HUES6 (cell line): Measurements from ENCODE around the gene KCNJ6.
"Not testable (repeated sequence)": the region's sequence is repeated elsewhere in the genome, so short reads cannot be mapped to it uniquely, and the experiment has no call there.

ENCODE experiments used
- H3K27ac ChIP-seq: 2 replicates; pipeline ENCODE4 v1.7.0; 2013; ENCODE audit warnings: low read depth, mild to moderate bottlenecking, low read length, inconsistent platforms
- H3K27me3 ChIP-seq: 2 replicates; pipeline ENCODE4 v1.6.1; 2013; ENCODE audit warnings: low read length; ENCODE audit not compliant: control insufficient read depth, insufficient read depth
- H3K36me3 ChIP-seq: 2 replicates; pipeline ENCODE4 v1.6.1; 2013; ENCODE audit warnings: low read length; ENCODE audit not compliant: control insufficient read depth, insufficient read depth
- H3K4me1 ChIP-seq: 2 replicates; pipeline ENCODE4 v1.6.1; 2013; ENCODE audit warnings: low read length; ENCODE audit not compliant: control insufficient read depth, insufficient read depth
- H3K4me3 ChIP-seq: 2 replicates; pipeline ENCODE4 v1.5.1; 2013; ENCODE audit warnings: low read depth, low read length
- H3K9ac ChIP-seq: one replicate; pipeline ENCODE4 v1.6.1; 2013; ENCODE audit warnings: mild to moderate bottlenecking, low read length
- H3K9me3 ChIP-seq: 2 replicates; pipeline ENCODE4 v1.6.1; 2013; ENCODE audit warnings: low read depth, low read length; ENCODE audit not compliant: control insufficient read depth, insufficient read depth

KCNJ6 gene

GRCh38 chr21:37605006-37605405 is 311.3 kb downstream of the KCNJ6 start:
- Histone ChIP-seq H3K4me3 (no peak overlapping the region), H3K4me1 (no peaks in the 10 kb centered on the region), H3K27ac (no peak overlapping the region), H3K36me3 (no peaks in the 10 kb centered on the region), H3K9ac (no peak overlapping the region), H3K9me3 (peaks cover 11% of the 10 kb centered on the region; the same call in 1 of the 2 replicates), H3K27me3 (no peaks in the 10 kb centered on the region)

DNA sequence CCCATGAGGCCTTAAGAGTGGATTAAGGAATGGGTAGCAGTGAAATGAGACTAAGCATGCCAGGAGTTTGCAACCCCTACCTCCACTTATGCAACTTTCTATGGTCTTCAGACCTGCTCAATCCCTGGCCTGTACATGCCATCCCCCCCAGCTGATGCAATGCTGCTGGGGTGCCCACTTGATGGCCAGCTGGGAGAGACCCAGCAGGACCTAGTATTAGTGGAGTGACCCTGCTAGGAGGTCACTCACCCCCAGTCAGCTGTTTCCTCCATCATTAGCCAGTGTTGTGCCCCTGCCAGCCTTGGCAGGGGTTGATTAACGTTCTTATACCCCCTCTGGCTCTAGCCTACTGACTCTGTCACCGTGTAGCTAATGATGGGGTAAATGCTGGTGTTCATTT is 313.1 kb downstream of the KCNJ6 start:
- Histone ChIP-seq H3K27ac (no peak overlapping the region), H3K36me3 (no peaks in the 10 kb centered on the region), H3K9me3 (peaks cover 5% of the 10 kb centered on the region; the same call in 1 of the 2 replicates), H3K9ac (no peak overlapping the region), H3K27me3 (no peaks in the 10 kb centered on the region), H3K4me1 (no peaks in the 10 kb centered on the region), H3K4me3 (no peak overlapping the region)

- Histone ChIP-seq H3K36me3 (no peaks in the 10 kb centered on the region), H3K27ac (no peak overlapping the region), H3K9me3 (peaks cover 8% of the 10 kb centered on the region), H3K4me1 (no peaks in the 10 kb centered on the region), H3K27me3 (no peaks in the 10 kb centered on the region), H3K4me3 (no peak overlapping the region), H3K9ac (no peak overlapping the region)
Measured at GRCh38 chr21:37601915-37602314, 314.3 kb downstream of the KCNJ6 start.

GRCh38 chr21:37601027-37601426 is 315.2 kb downstream of the KCNJ6 start:
- Histone ChIP-seq H3K27me3 (no peaks in the 10 kb centered on the region), H3K9ac (no peak overlapping the region), H3K27ac (no peak overlapping the region), H3K4me1 (no peaks in the 10 kb centered on the region), H3K36me3 (no peaks in the 10 kb centered on the region), H3K9me3 (peaks cover 11% of the 10 kb centered on the region), H3K4me3 (no peak overlapping the region)

- Histone ChIP-seq H3K36me3 (no peaks in the 10 kb centered on the region), H3K27ac (no peak overlapping the region), H3K9ac (no peak overlapping the region), H3K27me3 (no peaks in the 10 kb centered on the region), H3K4me3 (no peak overlapping the region), H3K4me1 (peaks cover 30% of the 10 kb centered on the region), H3K9me3 (peaks cover 13% of the 10 kb centered on the region)
Measured at GRCh38 chr21:37595944-37596343, 320.3 kb downstream of the KCNJ6 start.

DNA sequence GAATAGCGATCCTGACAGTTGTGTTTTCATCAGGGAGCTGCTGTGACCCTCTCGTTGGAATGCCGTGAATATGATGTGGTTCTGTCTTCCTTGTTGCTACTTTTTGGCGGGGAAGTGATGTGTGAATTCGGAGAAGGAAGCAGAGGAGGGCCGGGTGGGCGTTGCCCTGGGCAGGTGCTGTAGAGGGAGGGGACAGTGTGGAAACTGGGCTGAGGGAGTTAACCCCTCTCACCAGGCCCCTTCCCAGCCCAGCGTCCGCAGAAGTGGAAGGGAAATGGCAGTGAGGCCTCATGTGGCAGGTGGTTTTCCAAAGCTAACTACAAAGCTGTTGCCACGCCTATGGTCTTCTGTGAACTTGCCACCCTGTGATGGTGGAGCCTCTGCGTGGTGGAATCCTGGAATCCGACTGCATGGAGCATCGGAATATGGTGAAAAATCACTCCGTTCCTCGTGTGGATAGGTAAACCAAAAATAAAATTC is 321.7 kb downstream of the KCNJ6 start:
- Histone ChIP-seq H3K36me3 (no peaks in the 10 kb centered on the region), H3K27ac (peak overlapping the region; percentile 96; the same call in 1 of the 2 replicates), H3K4me3 (peak overlapping the region; percentile 8; the same call in 1 of the 2 replicates), H3K9ac (peak overlapping the region; percentile 71), H3K4me1 (peaks cover 34% of the 10 kb centered on the region), H3K9me3 (peaks cover 13% of the 10 kb centered on the region), H3K27me3 (no peaks in the 10 kb centered on the region)

DNA sequence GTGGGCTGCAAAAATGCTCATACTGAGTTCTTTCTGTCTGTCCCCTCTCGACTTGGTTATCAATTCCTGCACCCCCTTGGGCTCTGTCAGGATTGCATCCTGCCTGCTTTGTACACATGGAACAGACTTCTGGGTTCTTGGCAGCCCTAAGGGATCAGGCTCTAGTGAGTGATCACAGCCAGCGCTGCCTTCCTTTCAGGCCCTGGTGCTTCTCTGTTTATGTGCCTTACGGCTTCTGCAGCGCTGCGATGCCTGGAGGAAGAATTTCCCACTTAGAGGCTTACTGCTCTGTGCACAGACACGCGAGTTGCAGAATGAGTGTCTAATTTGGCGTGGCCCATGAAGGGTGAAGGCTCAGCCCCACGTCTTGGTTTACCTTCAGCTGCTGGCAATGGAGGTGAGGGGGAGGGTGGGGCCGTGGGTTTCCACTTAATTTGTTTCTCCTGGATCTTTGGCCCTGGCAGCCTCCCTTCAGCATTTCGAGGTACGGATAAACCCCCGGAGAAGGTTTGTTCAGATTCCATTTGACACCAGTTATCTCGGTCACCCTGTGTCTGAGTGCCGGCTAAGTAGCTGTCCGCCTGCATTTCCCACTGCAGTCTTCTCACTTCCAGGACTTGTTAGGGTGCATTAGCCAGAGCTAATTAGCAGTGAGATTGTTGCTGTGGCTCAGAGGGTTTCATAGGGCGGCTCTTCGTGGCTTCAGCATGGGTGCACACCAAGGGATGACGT is 322.4 kb downstream of the KCNJ6 start:
- Histone ChIP-seq H3K9me3 (peaks cover 13% of the 10 kb centered on the region), H3K9ac (peak overlapping the region; percentile 71), H3K4me3 (peak overlapping the region; percentile 8; the same call in 1 of the 2 replicates), H3K27me3 (no peaks in the 10 kb centered on the region), H3K27ac (peak overlapping the region; percentile 96; the same call in 1 of the 2 replicates), H3K36me3 (peaks cover 2% of the 10 kb centered on the region; the same call in 1 of the 2 replicates), H3K4me1 (peaks cover 34% of the 10 kb centered on the region)

DNA sequence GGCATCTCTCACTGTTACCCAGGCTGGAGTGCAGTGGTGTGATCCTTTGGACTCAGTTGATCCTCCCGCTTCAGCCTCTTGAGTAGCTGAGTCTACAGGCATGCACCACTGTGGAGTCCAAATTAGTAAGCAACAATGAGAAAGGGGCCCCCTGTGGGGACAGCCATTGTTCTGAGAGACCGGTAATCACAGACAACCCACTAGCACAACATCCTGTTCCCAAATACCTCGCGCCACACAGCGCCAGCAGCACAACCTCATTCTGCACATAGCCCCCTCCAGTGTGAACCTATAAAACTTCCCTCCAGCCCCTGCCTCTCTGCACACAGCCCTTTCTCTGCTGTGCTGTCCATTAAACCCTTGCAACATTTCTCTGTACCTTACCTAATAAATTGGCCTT is 323.2 kb downstream of the KCNJ6 start:
- Histone ChIP-seq H3K36me3 (peaks cover 6% of the 10 kb centered on the region; the same call in 1 of the 2 replicates), H3K27me3 (no peaks in the 10 kb centered on the region), H3K27ac (peak overlapping the region; percentile 96), H3K9ac (peak overlapping the region; percentile 100), H3K9me3 (peaks cover 10% of the 10 kb centered on the region), H3K4me3 (peak overlapping the region; percentile 76; the same call in 1 of the 2 replicates), H3K4me1 (peaks cover 36% of the 10 kb centered on the region)

GRCh38 chr21:37592496-37592895 is 323.8 kb downstream of the KCNJ6 start:
- peaks cover 42% of the 10 kb centered on the region for H3K4me1 ChIP-seq
- H3K36me3 ChIP-seq: peaks cover 11% of the 10 kb centered on the region; the same call in 1 of the 2 replicates
- 0 out of 2 replicates have a peak, but pooled peaks cover 7% of the 10 kb centered on the region for H3K9me3 ChIP-seq
- peak overlapping the region; percentile 76; the same call in 1 of the 2 replicates for H3K4me3 ChIP-seq
- H3K27me3 ChIP-seq: no peaks in the 10 kb centered on the region
- peak overlapping the region; percentile 100 for H3K9ac ChIP-seq
- H3K27ac ChIP-seq: peak overlapping the region; percentile 96

DNA sequence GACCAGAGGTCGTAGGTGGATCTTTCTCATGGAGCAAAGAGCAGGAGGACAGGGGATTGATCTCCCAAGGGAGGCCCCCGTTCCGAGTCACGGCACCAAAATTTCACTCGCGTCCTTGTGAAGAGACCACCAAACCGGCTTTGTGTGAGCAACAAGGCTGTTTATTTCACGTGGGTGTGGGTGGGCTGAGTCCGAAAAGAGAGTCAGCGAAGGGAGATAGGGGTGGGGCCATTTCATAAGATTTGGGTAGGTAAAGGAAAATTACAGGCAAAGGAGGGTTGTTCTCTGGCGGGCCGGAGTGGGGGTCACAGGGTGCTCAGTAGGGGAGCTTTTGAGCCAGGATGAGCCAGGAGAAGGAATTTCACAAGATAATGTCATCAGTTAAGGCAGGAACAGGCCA is 324.3 kb downstream of the KCNJ6 start:
- peak overlapping the region; percentile 100 for H3K9ac ChIP-seq
- H3K27ac ChIP-seq: peak overlapping the region; percentile 97; the same call in 1 of the 2 replicates
- peaks cover 45% of the 10 kb centered on the region for H3K4me1 ChIP-seq
- not testable (repeated sequence) for H3K27me3 ChIP-seq, H3K9me3 ChIP-seq
- H3K4me3 ChIP-seq: peak overlapping the region; percentile 76; the same call in 1 of the 2 replicates
- H3K36me3 ChIP-seq: peaks cover 16% of the 10 kb centered on the region; the same call in 1 of the 2 replicates

DNA sequence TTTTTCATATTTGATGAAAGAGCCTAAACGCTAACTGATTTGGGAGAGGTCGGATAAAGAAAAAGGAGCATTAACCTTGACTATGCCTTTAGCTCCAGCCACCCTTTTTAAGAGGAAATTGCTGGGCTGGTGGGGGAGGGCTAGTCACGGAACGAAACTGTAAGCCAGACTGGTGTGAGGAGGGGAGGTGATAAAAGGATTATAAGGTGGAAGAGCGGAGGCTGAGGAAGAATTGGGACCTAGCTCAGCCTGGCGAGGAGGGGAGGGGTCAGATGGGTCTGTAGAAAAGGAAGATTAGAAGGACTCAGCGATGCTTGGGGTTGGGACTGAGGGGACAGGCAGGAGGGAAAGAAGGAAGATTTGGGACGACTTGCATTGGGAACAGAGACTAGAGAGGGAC is 325.4 kb downstream of the KCNJ6 start:
- peaks cover 45% of the 10 kb centered on the region for H3K4me1 ChIP-seq
- not testable (repeated sequence) for H3K27me3 ChIP-seq, H3K9me3 ChIP-seq
- H3K36me3 ChIP-seq: peaks cover 19% of the 10 kb centered on the region; the same call in 1 of the 2 replicates
- peak overlapping the region; percentile 76 for H3K4me3 ChIP-seq
- H3K9ac ChIP-seq: peak overlapping the region; percentile 100
- H3K27ac ChIP-seq: peak overlapping the region; percentile 97; the same call in 1 of the 2 replicates
